Smooth muscle cell (in vitro differentiated cells): Measurements from ENCODE around the gene HAL. TPM values are rescaled to one million over a fixed set of nuclear protein-coding genes. Genes with fewer than 3 reads are reported as not detected.

Experiments
- DNase-seq: peaks from one replicate; lab custom pipeline; 2025; ENCODE audit not compliant: unreplicated experiment; lab: John Stamatoyannopoulos, UW
- H2AFZ ChIP-seq: fragments of 200-600 bp; sonication (generic); 2 replicates; pipeline ENCODE4 v1.6.0; 2016; ENCODE audit warnings: antibody characterized with exemption, low read depth, mild to moderate bottlenecking
- H3F3A ChIP-seq: fragments of 200-600 bp; sonication (generic); 2 replicates; pipeline ENCODE4 v1.6.0; 2017; ENCODE audit warnings: antibody characterized with exemption, low read depth
- H3K27ac ChIP-seq: fragments of 200-600 bp; sonication (generic); 2 replicates; pipeline ENCODE4 v1.5.1; 2016; ENCODE audit warnings: low read depth, mild to moderate bottlenecking
- H3K27me3 ChIP-seq: fragments of 200-600 bp; sonication (generic); 2 replicates; pipeline ENCODE4 v1.6.1; 2016; ENCODE audit warnings: low read depth, mild to moderate bottlenecking
- H3K36me3 ChIP-seq: fragments of 200-600 bp; sonication (generic); 2 replicates; pipeline ENCODE4 v1.5.1; 2016; ENCODE audit warnings: low read depth
- H3K4me1 ChIP-seq: fragments of 200-600 bp; sonication (generic); 2 replicates; pipeline ENCODE4 v1.5.1; 2016; ENCODE audit warnings: low read depth
- H3K4me2 ChIP-seq: fragments of 200-600 bp; sonication (generic); 2 replicates; pipeline ENCODE4 v1.6.0; 2016; ENCODE audit warnings: mild to moderate bottlenecking
- H3K4me3 ChIP-seq: fragments of 200-600 bp; sonication (generic); 2 replicates; pipeline ENCODE4 v1.5.1; 2016; ENCODE audit warnings: mild to moderate bottlenecking
- H3K79me2 ChIP-seq: fragments of 200-600 bp; sonication (generic); 2 replicates; pipeline ENCODE4 v1.6.0; 2016; ENCODE audit warnings: low read depth, mild to moderate bottlenecking
- H3K9ac ChIP-seq: fragments of 200-600 bp; sonication (generic); 2 replicates; pipeline ENCODE4 v1.6.0; 2016; ENCODE audit warnings: low read depth
- H3K9me3 ChIP-seq: fragments of 200-600 bp; sonication (generic); replicated peaks from 2 replicates; pipeline ENCODE4 v1.5.1; 2016; ENCODE audit warnings: low read depth
- H4K20me1 ChIP-seq: fragments of 200-600 bp; sonication (generic); 2 replicates; pipeline ENCODE4 v1.6.0; 2016; ENCODE audit warnings: low read depth
- CTCF ChIP-seq: fragments of 200-600 bp; sonication (generic); IDR thresholded peaks from 2 replicates; pipeline ENCODE4 v1.5.1; 2017; ENCODE audit warnings: borderline replicate concordance, mild to moderate bottlenecking, antibody characterized with exemption; ENCODE audit not compliant: insufficient read depth, poor library complexity, severe bottlenecking
- WGBS: methylation state at CpG from one replicate; pipeline ENCODE4 v1.1.7; 2016; ENCODE audit warnings: low lambda C conversion rate; 5-methylcytosine and 5-hydroxymethylcytosine counted together
- polyA plus RNA-seq: library from polyadenylated mRNA; unstranded; fragments of >200 nt; fragmentation: Nextera tagmentation; extraction: Ambion mirVana; gene quantifications from 2 replicates; pipeline ENCODE4 v1.2.1, GENCODE V29; 2016
- total RNA-seq: library from RNA; depleted of rRNA; stranded (reverse); fragments of >200 nt; gene quantifications from 2 replicates; pipeline ENCODE4 v1.2.3, GENCODE V29; 2014

HAL gene
- total and polyA plus RNA-seq, 2 experiments from 2014 or later, result 0.31 TPM; not detected in 1

- no peak for TF ChIP-seq CTCF
- H4K20me1 ChIP-seq, result no peaks in the 10 kb centered on the region
- 96% methylated on average over 5 of the region's 5 CpGs for WGBS
- no peak overlapping the region for H3K4me3 ChIP-seq
- H2AFZ ChIP-seq, result no peak overlapping the region
- no peaks in the 10 kb centered on the region for H3F3A ChIP-seq
- no peaks in the 10 kb centered on the region for H3K9me3 ChIP-seq
- H3K79me2 ChIP-seq, result no peaks in the 10 kb centered on the region
- no peak overlapping the region for H3K4me2 ChIP-seq
- no peaks in the 10 kb centered on the region for H3K36me3 ChIP-seq
- DNase-seq, result no peak
- H3K4me1 ChIP-seq, result no peaks in the 10 kb centered on the region
- H3K27ac ChIP-seq, result no peak overlapping the region
- H3K9ac ChIP-seq, result no peak overlapping the region
- H3K27me3 ChIP-seq, result no peaks in the 10 kb centered on the region
These were observed 15.7 kb downstream of the HAL start for GRCh38 chr12:95980437-95980836.

DNA sequence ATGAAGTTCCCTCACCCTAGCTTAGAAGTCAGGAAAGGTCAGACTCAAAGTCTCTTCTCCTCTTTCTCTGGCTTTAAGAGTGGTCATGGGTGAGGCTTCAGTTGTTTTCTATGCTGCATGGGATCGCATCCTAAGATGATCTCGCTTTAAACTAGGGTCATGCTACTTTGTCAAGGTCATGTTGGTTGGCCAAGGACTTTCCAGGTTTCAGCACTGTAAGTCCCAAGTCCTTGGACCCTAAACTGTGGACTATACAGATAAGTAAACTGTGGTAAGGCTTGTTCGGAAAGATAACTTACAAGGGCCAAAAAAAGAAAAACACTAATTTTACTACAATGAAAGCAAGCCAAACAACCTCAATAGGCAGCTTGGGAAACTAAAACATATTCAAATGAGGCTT lies 17.4 kb downstream of the HAL start:
- Histone ChIP-seq H3K27ac (no peak overlapping the region), H3K79me2 (no peaks in the 10 kb centered on the region), H3K4me2 (no peak overlapping the region), H3K36me3 (no peaks in the 10 kb centered on the region), H3K4me3 (no peak overlapping the region), H3K9me3 (no peaks in the 10 kb centered on the region), H2AFZ (no peak overlapping the region), H3K27me3 (no peaks in the 10 kb centered on the region), H3K9ac (no peak overlapping the region), H3K4me1 (no peaks in the 10 kb centered on the region), H4K20me1 (no peaks in the 10 kb centered on the region), H3F3A (no peaks in the 10 kb centered on the region)
- no peak for TF ChIP-seq CTCF
- no peak for DNase-seq
- WGBS, result 96% methylated on average over 3 of the region's 3 CpGs

- Histone ChIP-seq H3K4me1 (no peaks in the 10 kb centered on the region), H2AFZ (no peak overlapping the region), H3K9me3 (no peaks in the 10 kb centered on the region), H3K36me3 (no peaks in the 10 kb centered on the region), H4K20me1 (no peaks in the 10 kb centered on the region), H3F3A (no peaks in the 10 kb centered on the region), H3K4me2 (no peak overlapping the region), H3K27me3 (no peaks in the 10 kb centered on the region), H3K79me2 (no peaks in the 10 kb centered on the region), H3K27ac (no peak overlapping the region), H3K9ac (no peak overlapping the region), H3K4me3 (no peak overlapping the region)
- DNase-seq, result no peak
- no peak for TF ChIP-seq CTCF
- 97% methylated on average over 5 of the region's 5 CpGs for WGBS
These were observed 17.8 kb downstream of the HAL start for GRCh38 chr12:95978351-95978750.

DNA sequence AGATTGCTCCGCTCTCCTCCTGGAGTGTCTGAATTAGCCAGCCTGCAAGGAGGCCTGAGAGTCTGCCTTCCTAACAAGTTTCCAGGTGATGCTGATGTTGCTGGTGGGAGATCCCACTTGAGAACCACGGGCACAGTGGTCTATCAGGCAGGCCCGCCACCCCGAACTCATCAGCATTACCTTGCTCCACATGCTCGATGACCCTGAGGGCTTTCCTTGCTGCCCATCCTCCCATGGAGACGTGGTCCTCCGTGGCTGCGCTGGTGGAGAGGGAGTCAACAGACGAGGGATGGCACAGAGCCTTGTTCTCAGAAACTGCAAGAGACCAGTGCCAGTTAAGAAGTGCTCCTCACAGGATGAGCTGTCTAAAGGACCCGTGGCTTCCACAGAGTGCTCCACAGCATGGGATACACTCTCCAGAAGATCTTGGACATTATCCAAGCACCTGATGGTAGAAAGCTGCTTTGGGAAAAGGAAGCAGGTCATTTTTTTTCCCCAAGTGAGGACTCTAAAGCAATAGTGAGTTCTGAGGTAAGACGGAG lies 18.3 kb downstream of the HAL start:
- Histone ChIP-seq H3K4me2 (no peak overlapping the region), H3F3A (no peaks in the 10 kb centered on the region), H3K27me3 (no peaks in the 10 kb centered on the region), H3K4me1 (no peaks in the 10 kb centered on the region), H2AFZ (no peak overlapping the region), H3K36me3 (no peaks in the 10 kb centered on the region), H3K4me3 (no peak overlapping the region), H3K9ac (no peak overlapping the region), H3K9me3 (no peaks in the 10 kb centered on the region), H3K79me2 (no peaks in the 10 kb centered on the region), H3K27ac (no peak overlapping the region), H4K20me1 (no peaks in the 10 kb centered on the region)
- WGBS, result 94% methylated on average over 11 of the region's 11 CpGs
- TF ChIP-seq CTCF, result no peak
- no peak for DNase-seq
